GM12878 (cell line): Measurements from ENCODE around the gene TTC39C. TPM values are rescaled to one million over a fixed set of nuclear protein-coding genes. Genes with fewer than 3 reads are reported as not detected.
A peak's percentile ranks its signal among the peaks of the same experiment; 100 is the strongest.

Experiments used
- ATAC-seq: fragments of 200-7000 bp; cut with Tn5 transposase; 3 replicates; pipeline ENCODE4 v1.9.1; 2020; ENCODE audit warnings: mild to moderate bottlenecking, moderate library complexity
- BruUV-seq: library from RNA; stranded (reverse); fragments of 400-500 nt; replicated peaks from 2 replicates; lab custom pipeline; 2021; lab: Mats Ljungman, UMichigan
- CTCF ChIA-PET: fragments of 300-600 bp; sonication (Branson Sonifier 250); formaldehyde crosslinking; extraction: SDS; loops from one replicate; lab custom pipeline; 2021; ENCODE audit warnings: inconsistent platforms; lab: Yijun Ruan, JAX
- POLR2A ChIA-PET: fragments of 350-600 bp; formaldehyde crosslinking; extraction: SDS; loops from one replicate; lab custom pipeline; 2021; ENCODE audit warnings: inconsistent platforms; lab: Charles Lee
- RAD21 ChIA-PET: fragments of 300-600 bp; sonication (Branson Sonifier 250); formaldehyde crosslinking; loops from one replicate; lab custom pipeline; 2023; ENCODE audit warnings: antibody characterized with exemption; ENCODE audit not compliant: unreplicated experiment; lab: Charles Lee
- SMC1A ChIA-PET: fragments of 300-600 bp; sonication (Branson Sonifier 250); formaldehyde crosslinking; loops from one replicate; lab custom pipeline; 2023; ENCODE audit not compliant: unreplicated experiment, uncharacterized antibody; lab: Charles Lee
- DNase-seq: peaks from one replicate; pipeline ENCODE4 v3.0.0-alpha.2; 2011; ENCODE audit warnings: low read depth, low spot score
- FAIRE-seq: peaks from 3 replicates; lab custom pipeline; 2011; peaks lifted over from hg19 to GRCh38; lab: Jason Lieb, UNC
- H2AFZ ChIP-seq: 2 replicates; pipeline ENCODE4 v1.6.0; 2011; ENCODE audit warnings: low read depth, low read length, control low read depth; ENCODE audit not compliant: control insufficient read depth
- H3K27ac ChIP-seq: 2 replicates; pipeline ENCODE4 v1.5.1; 2011; ENCODE audit warnings: control low read depth; ENCODE audit not compliant: control insufficient read depth, insufficient read depth
- H3K27me3 ChIP-seq, 2 experiments: replicated peaks in 1 of 2; 2 replicates each; pipeline versions ENCODE4 v1.6.0 to v1.6.1; 2011; ENCODE audit warnings: low read length in 1 of 2; ENCODE audit not compliant: control insufficient read depth in 2 of 2, insufficient read depth in 2 of 2
- H3K36me3 ChIP-seq, 2 experiments: 2 replicates each; pipeline ENCODE4 v1.5.1; 2011; ENCODE audit warnings: low read length in 1 of 2; ENCODE audit not compliant: control insufficient read depth in 2 of 2, insufficient read depth in 2 of 2
- H3K4me1 ChIP-seq: 2 replicates; pipeline ENCODE4 v1.6.1; 2011; ENCODE audit warnings: mild to moderate bottlenecking, low read length, moderate library complexity, mixed read lengths; ENCODE audit not compliant: control insufficient read depth, insufficient read depth
- H3K4me2 ChIP-seq: 2 replicates; pipeline ENCODE4 v1.6.0; 2011; ENCODE audit warnings: control low read depth; ENCODE audit not compliant: control insufficient read depth, insufficient read depth
- H3K4me3 ChIP-seq: fragments of 200-600 bp; sonication (generic); 2 replicates; pipeline ENCODE4 v1.5.1; 2016
- H3K79me2 ChIP-seq: 2 replicates; pipeline ENCODE4 v1.6.0; 2011; ENCODE audit warnings: low read length; ENCODE audit not compliant: control insufficient read depth, insufficient read depth
- H3K9ac ChIP-seq: 2 replicates; pipeline ENCODE4 v1.8.0; 2011; ENCODE audit warnings: low read length, control low read depth, mixed read lengths; ENCODE audit not compliant: control insufficient read depth, insufficient read depth
- H3K9me3 ChIP-seq: replicated peaks from 3 replicates; pipeline ENCODE4 v1.5.1; 2011; ENCODE audit warnings: mild to moderate bottlenecking, low read length; ENCODE audit not compliant: control insufficient read depth, insufficient read depth
- H4K20me1 ChIP-seq: 2 replicates; pipeline ENCODE4 v1.6.0; 2011; ENCODE audit not compliant: control insufficient read depth, insufficient read depth
- CHD2 ChIP-seq: IDR thresholded peaks from 2 replicates; pipeline ENCODE4 v1.6.1; 2011; ENCODE audit warnings: low read depth, low read length, improper control_type of control experiment, borderline replicate concordance
- JUNB ChIP-seq: IDR thresholded peaks from 2 replicates; pipeline ENCODE4 v1.6.1; 2016; ENCODE audit warnings: antibody characterized with exemption, mild to moderate bottlenecking
- SP1 ChIP-seq: IDR thresholded peaks from one replicate; pipeline ENCODE4 v1.6.1; 2011; ENCODE audit warnings: low read depth, low read length
- STAT1 ChIP-seq: fragments of 450-650 bp; conservative IDR thresholded peaks from 2 replicates; pipeline ENCODE4 v1.6.1; 2014; ENCODE audit warnings: antibody characterized with exemption, mild to moderate bottlenecking
- ZSCAN29 ChIP-seq: fragments of 450-650 bp; IDR thresholded peaks from 2 replicates; pipeline ENCODE4 v1.6.1; 2017; ENCODE audit warnings: mild to moderate bottlenecking, moderate library complexity
- WGBS: methylation state at CpG from one replicate; pipeline ENCODE4 v1.1.6; 2016; ENCODE audit warnings: low lambda C conversion rate; ENCODE audit not compliant: insufficient replicate concordance, insufficient coverage; ENCODE audit errors: missing lambda C conversion rate; 5-methylcytosine and 5-hydroxymethylcytosine counted together
- in situ Hi-C: fragments of 300-500 bp; cut with MboI; formaldehyde crosslinking; loops from 9 replicates; pipeline ENCODE4 v1.14.3; 2018; ENCODE audit warnings: mixed read lengths
- intact Hi-C: fragments of 100-400 bp; cut with micrococcal nuclease; formaldehyde crosslinking; loops from one replicate; pipeline ENCODE4 v1.14.2; 2022; ENCODE audit not compliant: unreplicated experiment
- polyA plus RNA-seq, 11 experiments: library from polyadenylated mRNA; depleted of rRNA in 4 of 11; unstranded in 6 of 11; stranded (reverse) in 5 of 11; fragments of >200 nt; fragmentation: Nextera tagmentation in 4 of 11; fragmentation: Illumina TruSeq in 1 of 11; extraction: Ambion mirVana in 4 of 11; extraction: Trizol in 1 of 11; gene quantifications; 1 replicate in 1 of 11; 2 replicates in 10 of 11; pipeline versions ENCODE4 v1.2.1 to v1.2.3, GENCODE V29; 2011 to 2016; ENCODE audit warnings: inconsistent platforms in 2 of 11, missing spikeins in 2 of 11, low read depth in 1 of 11
- total RNA-seq, 4 experiments: library from RNA; depleted of rRNA in 3 of 4; stranded (reverse); fragments of >200 nt in 3 of 4; fragmentation: Illumina TruSeq in 1 of 4; extraction: Trizol in 1 of 4; gene quantifications; 2 replicates each; pipeline versions ENCODE4 v1.2.1 to v1.2.3, GENCODE V29; 2013 to 2021
- TF ChIP-seq, protein P1 (sequence below), 3 experiments: IDR thresholded peaks in 2 of 3; conservative IDR thresholded peaks in 1 of 3; 2 replicates each; pipeline ENCODE4 v1.5.1; 2011; ENCODE audit warnings: low read depth in 3 of 3, low read length in 3 of 3, mild to moderate bottlenecking in 3 of 3, control low read depth in 2 of 3, moderate library complexity in 2 of 3, inconsistent platforms in 1 of 3, mixed read lengths in 1 of 3; ENCODE audit not compliant: control insufficient read depth in 2 of 3, insufficient read depth in 1 of 3; ENCODE audit errors: extremely low read depth in 1 of 3

The TTC39C gene
- total and polyA plus RNA-seq, 10 of the 15 experiments (the other 5 are each of a cell fraction or from before 2014, with no cell fraction given), result 21.1 to 91.0 (median 64.8) TPM

DNA sequence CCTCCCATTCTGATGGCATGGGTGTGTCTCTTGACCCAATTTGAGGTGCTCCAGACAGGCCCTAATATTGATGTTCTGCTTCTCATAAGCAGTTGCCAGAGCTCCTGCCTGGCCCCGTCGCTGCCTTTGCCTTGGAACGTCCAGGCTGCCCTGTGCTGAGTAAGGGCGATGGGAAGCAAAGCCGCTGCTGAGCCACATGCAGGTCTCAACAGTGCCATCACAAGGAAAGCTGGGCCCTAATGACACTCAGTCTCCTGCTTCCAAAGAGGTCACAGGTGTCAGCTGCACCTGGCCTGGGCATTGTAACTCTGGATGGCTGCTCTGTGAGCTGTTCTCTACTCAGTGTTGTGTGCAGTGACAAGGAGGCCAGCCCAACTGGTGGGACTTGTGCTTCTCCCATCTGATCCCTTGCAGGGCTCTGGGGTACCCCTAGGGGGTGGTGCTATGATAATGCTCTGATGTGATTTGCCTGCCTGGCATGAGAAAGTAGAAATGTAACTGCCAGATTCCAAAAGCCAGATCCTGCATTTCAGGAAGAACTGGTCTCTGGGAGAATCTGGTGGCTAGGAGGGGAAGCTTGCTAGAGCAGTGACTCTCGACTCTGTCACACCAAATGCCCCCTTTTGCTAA lies 8.7 kb downstream of the TTC39C start:
- peaks cover 7 to 11% of the 10 kb centered on the region in 2 experiments; a peak in 3 of 4 replicates for H3K36me3 ChIP-seq
- WGBS, result 95% methylated on average over 6 of the region's 6 CpGs
- H3K27ac ChIP-seq, result no peak overlapping the region
- intact Hi-C loops (no loop called here), in situ Hi-C loops (no loop called here)
- peaks cover 86% of the 10 kb centered on the region for H3K79me2 ChIP-seq
- RAD21 ChIA-PET, result no interaction called here
- no peak for ATAC-seq
- CTCF ChIA-PET, result no interaction called here
- no peak for DNase-seq
- no peak overlapping the region for H3K4me2 ChIP-seq
- POLR2A ChIA-PET, result interaction anchor here (0.6 kb wide), 1 partner anchor 28 kb away, joined by 3 read pairs; no protein-coding TSS in a partner anchor
- no peaks in the 10 kb centered on the region for H3K27me3 ChIP-seq
- no TSS peak for BruUV-seq
- no peaks in the 10 kb centered on the region for H3K9me3 ChIP-seq
- no peak overlapping the region for H3K4me3 ChIP-seq
- peaks cover 33% of the 10 kb centered on the region for H3K4me1 ChIP-seq
- SMC1A ChIA-PET, result interaction anchor here (0.6 to 1.4 kb wide), 3 partner anchors 9 to 194 kb away, joined by 3 read pairs; no protein-coding TSS in a partner anchor
- no peak overlapping the region for H2AFZ ChIP-seq
- H3K9ac ChIP-seq, result no peak overlapping the region
- FAIRE-seq, result no peak
- peaks cover 5% of the 10 kb centered on the region; the same call in 1 of the 2 replicates for H4K20me1 ChIP-seq
- TF ChIP-seq ZSCAN29 (no peak), CHD2 (no peak), JUNB (no peak), SP1 (no peak), STAT1 (no peak)
- TF ChIP-seq, protein P1, sequence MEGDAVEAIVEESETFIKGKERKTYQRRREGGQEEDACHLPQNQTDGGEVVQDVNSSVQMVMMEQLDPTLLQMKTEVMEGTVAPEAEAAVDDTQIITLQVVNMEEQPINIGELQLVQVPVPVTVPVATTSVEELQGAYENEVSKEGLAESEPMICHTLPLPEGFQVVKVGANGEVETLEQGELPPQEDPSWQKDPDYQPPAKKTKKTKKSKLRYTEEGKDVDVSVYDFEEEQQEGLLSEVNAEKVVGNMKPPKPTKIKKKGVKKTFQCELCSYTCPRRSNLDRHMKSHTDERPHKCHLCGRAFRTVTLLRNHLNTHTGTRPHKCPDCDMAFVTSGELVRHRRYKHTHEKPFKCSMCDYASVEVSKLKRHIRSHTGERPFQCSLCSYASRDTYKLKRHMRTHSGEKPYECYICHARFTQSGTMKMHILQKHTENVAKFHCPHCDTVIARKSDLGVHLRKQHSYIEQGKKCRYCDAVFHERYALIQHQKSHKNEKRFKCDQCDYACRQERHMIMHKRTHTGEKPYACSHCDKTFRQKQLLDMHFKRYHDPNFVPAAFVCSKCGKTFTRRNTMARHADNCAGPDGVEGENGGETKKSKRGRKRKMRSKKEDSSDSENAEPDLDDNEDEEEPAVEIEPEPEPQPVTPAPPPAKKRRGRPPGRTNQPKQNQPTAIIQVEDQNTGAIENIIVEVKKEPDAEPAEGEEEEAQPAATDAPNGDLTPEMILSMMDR (IDR thresholded peaks at IDR 0.05 in 2 of 3, conservative IDR thresholded peaks at IDR 0.05 in 1 of 3; ENCODE audit: control insufficient read depth in 2 of 3, extremely low read depth in 1 of 3, insufficient read depth in 1 of 3, low read depth in 3 of 3, low read length in 3 of 3), result peak in 2 of 3 experiments; percentile 8 to 12; a peak in 1 of 6 replicates
